HepG2 (cell line): ENCODE data around the gene GALNT9. TPM values are rescaled to one million over a fixed set of nuclear protein-coding genes. Genes with fewer than 3 reads are reported as not detected.

Source experiments
- ATAC-seq: fragments of 200-7000 bp; cut with Tn5 transposase; 3 replicates; pipeline ENCODE4 v1.9.1; 2020; ENCODE audit warnings: mild to moderate bottlenecking, moderate library complexity
- BruUV-seq: library from RNA; stranded (reverse); fragments of 400-500 nt; replicated peaks from 2 replicates; lab custom pipeline; 2021; lab: Mats Ljungman, UMichigan
- CTCF ChIA-PET: fragments of 300-600 bp; formaldehyde crosslinking; extraction: SDS; loops from one replicate; lab custom pipeline; 2021; ENCODE audit warnings: low total read pairs, inconsistent platforms, low intra/inter-chr PET ratio; lab: Yijun Ruan, JAX
- POLR2A ChIA-PET: fragments of 350-600 bp; sonication (Branson Sonifier 250); formaldehyde crosslinking; loops from one replicate; lab custom pipeline; 2020; ENCODE audit warnings: antibody characterized with exemption, inconsistent platforms; lab: Yijun Ruan, JAX
- DNase-seq: peaks from one replicate; pipeline ENCODE4 v3.0.0-alpha.2; 2015; ENCODE audit warnings: low spot score
- FAIRE-seq: peaks from 3 replicates; lab custom pipeline; 2011; peaks lifted over from hg19 to GRCh38; lab: Jason Lieb, UNC
- H2AFZ ChIP-seq: one replicate; pipeline ENCODE4 v1.6.1; 2011; ENCODE audit warnings: low read length, inconsistent platforms
- H3K27ac ChIP-seq: fragments of 300-600 bp; 3 replicates; pipeline ENCODE4 v1.8.0; 2011; ENCODE audit warnings: mixed run types, mild to moderate bottlenecking, mixed read lengths, low read length, inconsistent platforms; ENCODE audit not compliant: insufficient read depth; ENCODE audit errors: extremely low read length
- H3K27me3 ChIP-seq, 2 experiments: fragments of 200-600 bp in 1 of 2; 2 replicates in 1 of 2; 3 replicates in 1 of 2; pipeline versions ENCODE4 v1.6.0 to v1.8.0; 2011; ENCODE audit warnings: low read length in 2 of 2, mild to moderate bottlenecking in 2 of 2, moderate library complexity in 2 of 2, inconsistent platforms in 1 of 2; ENCODE audit not compliant: insufficient read depth in 2 of 2, control insufficient read depth in 1 of 2
- H3K36me3 ChIP-seq, 2 experiments: fragments of 200-600 bp in 1 of 2; replicated peaks in 1 of 2; 2 replicates in 1 of 2; 3 replicates in 1 of 2; pipeline versions ENCODE4 v1.5.1 to v1.8.0; 2011; ENCODE audit warnings: low read length in 2 of 2, inconsistent platforms in 1 of 2; ENCODE audit not compliant: insufficient read depth in 2 of 2, control insufficient read depth in 1 of 2
- H3K4me1 ChIP-seq: 2 replicates; pipeline ENCODE4 v1.5.1; 2012; ENCODE audit warnings: low read length, inconsistent platforms; ENCODE audit not compliant: insufficient read depth
- H3K4me2 ChIP-seq: 2 replicates; pipeline ENCODE4 v1.6.0; 2011; ENCODE audit warnings: low read depth, low read length, inconsistent platforms
- H3K4me3 ChIP-seq, 3 experiments: fragments of 200-600 bp in 1 of 3; sonication (generic), shearing (Covaris generic) in 1 of 3; replicated peaks in 1 of 3; 2 replicates each; pipeline ENCODE4 v1.5.1; 2011 to 2016; ENCODE audit warnings: low read length in 3 of 3, inconsistent platforms in 2 of 3, low read depth in 2 of 3, mild to moderate bottlenecking in 2 of 3, control low read depth in 1 of 3, mixed read lengths in 1 of 3; ENCODE audit not compliant: insufficient read depth in 1 of 3
- H3K79me2 ChIP-seq: one replicate; pipeline ENCODE4 v1.6.1; 2011; ENCODE audit warnings: low read length, inconsistent platforms; ENCODE audit not compliant: insufficient read depth
- H3K9ac ChIP-seq: 2 replicates; pipeline ENCODE4 v1.6.0; 2011; ENCODE audit warnings: mild to moderate bottlenecking, low read depth, low read length, inconsistent platforms; ENCODE audit not compliant: insufficient read depth
- H3K9me3 ChIP-seq: 2 replicates; pipeline ENCODE4 v1.5.1; 2012; ENCODE audit warnings: mild to moderate bottlenecking, low read length
- H4K20me1 ChIP-seq: 2 replicates; pipeline ENCODE4 v1.6.0; 2011; ENCODE audit warnings: inconsistent platforms, mild to moderate bottlenecking, low read length, moderate library complexity; ENCODE audit not compliant: insufficient read depth
- AKAP8 ChIP-seq: sonication (generic); formaldehyde crosslinking; IDR thresholded peaks from 2 replicates; pipeline ENCODE4 v1.5.1; 2020; ENCODE audit warnings: mild to moderate bottlenecking, missing genetic modification reagents
- ARNT2 ChIP-seq: sonication (generic); formaldehyde crosslinking; IDR thresholded peaks from 2 replicates; pipeline ENCODE4 v1.8.0; 2022; ENCODE audit warnings: mild to moderate bottlenecking, low read depth, missing genetic modification reagents, moderate library complexity
- E2F1 ChIP-seq: sonication (generic); formaldehyde crosslinking; IDR thresholded peaks from 2 replicates; pipeline ENCODE4 v1.5.0; 2020; ENCODE audit warnings: missing genetic modification reagents
- EZH2 ChIP-seq: conservative IDR thresholded peaks from 2 replicates; pipeline ENCODE4 v1.6.1; 2012; ENCODE audit warnings: mild to moderate bottlenecking, low read depth, low read length, moderate library complexity
- KDM5B ChIP-seq: sonication (generic); formaldehyde crosslinking; IDR thresholded peaks from 2 replicates; pipeline ENCODE4 v1.4.0; 2020; ENCODE audit warnings: missing genetic modification reagents, mild to moderate bottlenecking, borderline replicate concordance
- PAF1 ChIP-seq: IDR thresholded peaks from 2 replicates; pipeline ENCODE4 v1.6.1; 2016; ENCODE audit warnings: missing genetic modification reagents, missing compliant biosample characterization
- ZBTB14 ChIP-seq: sonication (generic); formaldehyde crosslinking; IDR thresholded peaks from 2 replicates; pipeline ENCODE4 v1.4.0; 2020; ENCODE audit warnings: missing genetic modification reagents
- ZHX2 ChIP-seq, 2 experiments: sonication (generic) in 1 of 2; formaldehyde crosslinking in 1 of 2; IDR thresholded peaks; 2 replicates each; pipeline versions ENCODE4 v1.6.1 to v1.9.0; 2014 to 2022; ENCODE audit warnings: antibody characterized with exemption in 1 of 2, borderline replicate concordance in 1 of 2, inconsistent platforms in 1 of 2, low read depth in 1 of 2, missing genetic modification reagents in 1 of 2
- ZNF138 ChIP-seq: sonication (generic); formaldehyde crosslinking; IDR thresholded peaks from 2 replicates; pipeline ENCODE4 v1.5.0; 2020; ENCODE audit warnings: mild to moderate bottlenecking, low read depth, missing genetic modification reagents
- ZNF232 ChIP-seq: sonication (generic); formaldehyde crosslinking; IDR thresholded peaks from 2 replicates; pipeline ENCODE4 v1.4.0; 2020; ENCODE audit warnings: missing genetic modification reagents, borderline replicate concordance
- ZNF354B ChIP-seq: sonication (generic); formaldehyde crosslinking; IDR thresholded peaks from 2 replicates; pipeline ENCODE4 v1.8.0; 2022; ENCODE audit warnings: mild to moderate bottlenecking, missing genetic modification reagents
- ZNF703 ChIP-seq: sonication (generic); formaldehyde crosslinking; IDR thresholded peaks from 2 replicates; pipeline ENCODE4 v1.5.1; 2020; ENCODE audit warnings: missing genetic modification reagents, mild to moderate bottlenecking, moderate library complexity, borderline replicate concordance
- ZNF749 ChIP-seq: sonication (generic); formaldehyde crosslinking; IDR thresholded peaks from 2 replicates; pipeline ENCODE4 v1.8.0; 2022; ENCODE audit warnings: mild to moderate bottlenecking, missing genetic modification reagents, moderate library complexity, borderline replicate concordance
- WGBS: methylation state at CpG from one replicate; pipeline ENCODE4 v1.1.6; 2017; ENCODE audit warnings: low lambda C conversion rate; 5-methylcytosine and 5-hydroxymethylcytosine counted together
- in situ Hi-C: cut with HindIII; loops from 2 replicates; pipeline ENCODE4 v1.10.0; 2017; ENCODE audit warnings: low pct_unique_long_range_greater_than_20kb; ENCODE audit not compliant: extremely low pct_ligation_motif_present
- intact Hi-C: fragments of 100-400 bp; cut with micrococcal nuclease; formaldehyde crosslinking; loops from one replicate; pipeline ENCODE4 v1.10.0; 2022; ENCODE audit not compliant: unreplicated experiment
- polyA plus RNA-seq, 8 experiments: library from polyadenylated mRNA; depleted of rRNA in 3 of 8; stranded (reverse) in 7 of 8; unstranded in 1 of 8; fragments of >200 nt; fragmentation: Illumina TruSeq in 4 of 8; extraction: Trizol in 4 of 8; gene quantifications; 2 replicates each; pipeline versions ENCODE4 v1.2.1 to v1.2.3, GENCODE V29; 2011 to 2016; ENCODE audit warnings: low read depth in 4 of 8, missing spikeins in 1 of 8, mixed read lengths in 1 of 8; ENCODE audit not compliant: insufficient read depth in 1 of 8
- total RNA-seq, 5 experiments: library from RNA; depleted of rRNA; stranded (reverse); fragments of >200 nt; fragmentation: Illumina TruSeq; extraction: Trizol; gene quantifications; 2 replicates each; pipeline ENCODE4 v1.2.3, GENCODE V29; 2016; ENCODE audit warnings: low read depth in 1 of 5

GALNT9 gene
- total and polyA plus RNA-seq, 2 of the 13 experiments (the other 11 are each of a cell fraction or from before 2014, with no cell fraction given): 0.04 TPM; not detected in 1

GRCh38 chr12:132229193-132229760 lies 100.1 kb downstream of the GALNT9 start (continued):
- TF ChIP-seq ZHX2 (IDR thresholded peaks at IDR 0.05; ENCODE audit: low read depth): no peak
- no peak for TF ChIP-seq ZHX2 (CRISPR knock-in tag; IDR thresholded peaks at IDR 0.05; ENCODE audit: borderline replicate concordance)
- no peak for TF ChIP-seq ZNF354B (CRISPR knock-in tag)
- TF ChIP-seq ZNF232 (CRISPR knock-in tag): no peak

GRCh38 chr12:132228476-132229192 lies 100.8 kb downstream of the GALNT9 start:
- Histone ChIP-seq H2AFZ (no peak overlapping the region), H3K9me3 (no peaks in the 10 kb centered on the region), H3K27me3 (peaks cover 7 to 42% of the 10 kb centered on the region in 2 experiments; a peak in 4 of 5 replicates), H3K36me3 (no peaks in the 10 kb centered on the region), H4K20me1 (peaks cover 4% of the 10 kb centered on the region; the same call in 1 of the 2 replicates), H3K9ac (no peak overlapping the region), H3K4me3 (no peak overlapping the region), H3K79me2 (no peaks in the 10 kb centered on the region), H3K4me2 (no peak overlapping the region), H3K27ac (no peak overlapping the region), H3K4me1 (no peaks in the 10 kb centered on the region)
- CTCF ChIA-PET: no interaction called here
- BruUV-seq: no TSS peak
- ATAC-seq (no peak; the same call in 2 of the 3 replicates), FAIRE-seq (no peak), DNase-seq (no peak)
- in situ Hi-C loops (no loop called here), intact Hi-C loops (no loop called here)
- POLR2A ChIA-PET: no interaction called here
- WGBS: 18% methylated on average over 14 of the region's 28 CpGs
- TF ChIP-seq ZBTB14: no peak
- no peak for TF ChIP-seq ARNT2
- TF ChIP-seq ZNF703 (CRISPR knock-in tag): no peak
- TF ChIP-seq KDM5B: no peak
- TF ChIP-seq ZNF138 (CRISPR knock-in tag): no peak
- no peak for TF ChIP-seq E2F1 (CRISPR knock-in tag)
- TF ChIP-seq PAF1 (CRISPR knock-in tag): no peak
- TF ChIP-seq ZNF749 (CRISPR knock-in tag): no peak
- peak; percentile 73; the same call in 1 of the 2 replicates for TF ChIP-seq EZH2
- TF ChIP-seq AKAP8 (CRISPR knock-in tag): no peak
